Stimulated activated CD8-positive, alpha-beta memory T cell treated with anti-CD3 and anti-CD28 coated beads, Interleukin-15, amount 100 ng/mL, for 4 hours (primary cell): ENCODE results near the gene CST4.
"Not testable (repeated sequence)": the region's sequence is repeated elsewhere in the genome, so short reads cannot be mapped to it uniquely, and the experiment has no call there.

Experiments used
- DNase-seq, 2 donors: peaks; one replicate each; pipeline ENCODE4 v3.0.0-alpha.2; 2020; ENCODE audit warnings: low read depth in 2 of 2

CST4 gene

GRCh38 chr20:23659989-23660837, 28.6 kb downstream of the CST4 start:
- DNase-seq: no peak

GRCh38 chr20:23659610-23659988, 29.2 kb downstream of the CST4 start:
- DNase-seq: not testable (repeated sequence)

- no peak for DNase-seq
These were observed 29.7 kb downstream of the CST4 start for GRCh38 chr20:23658989-23659609.

GRCh38 chr20:23658336-23658735, 30.5 kb downstream of the CST4 start:
- no peak for DNase-seq

- no peak for DNase-seq
These were observed 31.6 kb downstream of the CST4 start for GRCh38 chr20:23657202-23657601.

- no peak for DNase-seq
These were observed 32.5 kb downstream of the CST4 start for GRCh38 chr20:23656372-23656771.

GRCh38 chr20:23655491-23656211, 33.2 kb downstream of the CST4 start:
- DNase-seq: no peak

GRCh38 chr20:23654717-23655116, 34.1 kb downstream of the CST4 start:
- DNase-seq: no peak

GRCh38 chr20:23654000-23654399, 34.8 kb downstream of the CST4 start:
- no peak for DNase-seq

GRCh38 chr20:23653400-23653938, 35.4 kb downstream of the CST4 start:
- DNase-seq: no peak

- DNase-seq: no peak
These were observed 35.9 kb downstream of the CST4 start for GRCh38 chr20:23652926-23653325.

GRCh38 chr20:23652371-23652770, 36.5 kb downstream of the CST4 start:
- DNase-seq: no peak

GRCh38 chr20:23651117-23651516, 37.7 kb downstream of the CST4 start:
- no peak for DNase-seq

- no peak for DNase-seq
These were observed 38.9 kb downstream of the CST4 start for GRCh38 chr20:23649830-23650417.

- no peak for DNase-seq
These were observed 39.6 kb downstream of the CST4 start for GRCh38 chr20:23649242-23649641.

- DNase-seq: no peak
These were observed 41.5 kb downstream of the CST4 start for GRCh38 chr20:23647346-23647745.

- no peak for DNase-seq
These were observed 42.5 kb downstream of the CST4 start for GRCh38 chr20:23646106-23646873.

- no peak for DNase-seq
These were observed 43.3 kb downstream of the CST4 start for GRCh38 chr20:23645575-23645974.

GRCh38 chr20:23644164-23644563, 44.7 kb downstream of the CST4 start:
- no peak for DNase-seq

GRCh38 chr20:23643659-23644058, 45.2 kb downstream of the CST4 start:
- no peak for DNase-seq
